GM23338 (cell line): Measurements from ENCODE around the gene MTHFR. TPM values are rescaled to one million over a fixed set of nuclear protein-coding genes. Genes with fewer than 3 reads are reported as not detected.

Experiments used
- ATAC-seq: fragments of 200-7000 bp; cut with Tn5 transposase; 3 replicates; pipeline ENCODE4 v1.9.1; 2020
- DNase-seq: peaks from one replicate; pipeline ENCODE4 v3.0.0-alpha.2; 2015; ENCODE audit warnings: low spot score
- H2AFZ ChIP-seq: fragments of 200-600 bp; sonication (generic); 2 replicates; pipeline ENCODE4 v1.8.0; 2016; ENCODE audit warnings: antibody characterized with exemption, mild to moderate bottlenecking, moderate library complexity
- H3F3A ChIP-seq: fragments of 200-600 bp; sonication (generic); replicated peaks from 2 replicates; pipeline ENCODE4 v1.8.0; 2017; ENCODE audit warnings: antibody characterized with exemption, mixed run types, low read depth
- H3K27ac ChIP-seq: fragments of 200-600 bp; sonication (generic); 2 replicates; pipeline ENCODE4 v1.6.1; 2016; ENCODE audit warnings: low read depth
- H3K27me3 ChIP-seq: fragments of 200-600 bp; sonication (generic); 2 replicates; pipeline ENCODE4 v1.8.0; 2016; ENCODE audit warnings: mild to moderate bottlenecking, mixed run types, moderate library complexity; ENCODE audit not compliant: insufficient read depth
- H3K36me3 ChIP-seq: fragments of 200-600 bp; sonication (generic); 2 replicates; pipeline ENCODE4 v1.8.0; 2016; ENCODE audit warnings: mild to moderate bottlenecking; ENCODE audit not compliant: insufficient read depth
- H3K4me1 ChIP-seq: fragments of 200-600 bp; sonication (generic); 2 replicates; pipeline ENCODE4 v1.8.0; 2016; ENCODE audit warnings: mild to moderate bottlenecking, moderate library complexity; ENCODE audit not compliant: insufficient read depth
- H3K4me2 ChIP-seq: fragments of 200-600 bp; sonication (generic); 2 replicates; pipeline ENCODE4 v1.7.1; 2017; ENCODE audit warnings: mixed run types
- H3K4me3 ChIP-seq: fragments of 200-600 bp; sonication (generic); 2 replicates; pipeline ENCODE4 v1.6.1; 2016; ENCODE audit warnings: mixed run types
- H3K79me2 ChIP-seq: fragments of 200-600 bp; sonication (generic); replicated peaks from 2 replicates; pipeline ENCODE4 v1.8.0; 2017; ENCODE audit warnings: mild to moderate bottlenecking; ENCODE audit not compliant: insufficient read depth
- H3K9me2 ChIP-seq: fragments of 200-600 bp; sonication (generic); 2 replicates; pipeline ENCODE4 v1.8.0; 2017; ENCODE audit not compliant: insufficient read depth
- H4K20me1 ChIP-seq: fragments of 200-600 bp; sonication (generic); replicated peaks from 2 replicates; pipeline ENCODE4 v1.8.0; 2017; ENCODE audit warnings: mild to moderate bottlenecking; ENCODE audit not compliant: insufficient read depth
- H3K27ac Mint-ChIP-seq: 2 replicates; pipeline ENCODE4 v1.8.0; 2020; ENCODE audit warnings: inconsistent platforms, mild to moderate bottlenecking, moderate library complexity, mixed read lengths
- H3K27me3 Mint-ChIP-seq: 3 replicates; pipeline ENCODE4 v1.8.0; 2022; ENCODE audit warnings: low read depth, mild to moderate bottlenecking, moderate library complexity, mixed read lengths, inconsistent platforms; ENCODE audit not compliant: insufficient read depth, poor library complexity
- H3K36me3 Mint-ChIP-seq: 3 replicates; pipeline ENCODE4 v1.8.0; 2021; ENCODE audit warnings: low read depth, mild to moderate bottlenecking, inconsistent platforms, moderate library complexity, mixed read lengths
- H3K4me1 Mint-ChIP-seq: 3 replicates; pipeline ENCODE4 v1.8.0; 2020; ENCODE audit warnings: mild to moderate bottlenecking, inconsistent platforms, mixed read lengths
- H3K4me3 Mint-ChIP-seq: 3 replicates; pipeline ENCODE4 v1.8.0; 2021; ENCODE audit warnings: moderate library complexity, mild to moderate bottlenecking, inconsistent platforms, mixed read lengths
- H3K9me3 Mint-ChIP-seq: 3 replicates; pipeline ENCODE4 v1.8.0; 2020; ENCODE audit warnings: moderate library complexity, mild to moderate bottlenecking, inconsistent platforms, mixed read lengths
- CREB1 ChIP-seq: fragments of 250-450 bp; sonication (Bioruptor Pico); IDR thresholded peaks from 2 replicates; pipeline ENCODE4 v1.5.0; 2020; ENCODE audit warnings: low read depth, mild to moderate bottlenecking, moderate library complexity
- CTCF ChIP-seq, 2 experiments: fragments of 200-600 bp in 1 of 2; sonication (generic) in 1 of 2; conservative IDR thresholded peaks; 2 replicates each; pipeline versions ENCODE4 v1.5.1 to v1.6.1; 2016 to 2017; ENCODE audit warnings: antibody characterized with exemption in 2 of 2, low read depth in 2 of 2, mild to moderate bottlenecking in 2 of 2, moderate library complexity in 1 of 2
- EZH2 ChIP-seq: fragments of 200-600 bp; sonication (generic); IDR thresholded peaks from one replicate; pipeline ENCODE4 v1.8.0; 2017; ENCODE audit warnings: antibody characterized with exemption, mild to moderate bottlenecking, low read depth; ENCODE audit not compliant: unreplicated experiment
- EZH2phosphoT487 ChIP-seq: fragments of 200-600 bp; sonication (generic); IDR thresholded peaks from one replicate; pipeline ENCODE4 v1.8.1; 2018; ENCODE audit warnings: antibody characterized with exemption; ENCODE audit not compliant: unreplicated experiment
- JUNB ChIP-seq: IDR thresholded peaks from one replicate; pipeline ENCODE4 v1.6.1; 2016; ENCODE audit warnings: antibody characterized with exemption; ENCODE audit not compliant: unreplicated experiment
- STAT1 ChIP-seq: IDR thresholded peaks from one replicate; pipeline ENCODE4 v1.6.1; 2016; ENCODE audit warnings: antibody characterized with exemption; ENCODE audit not compliant: unreplicated experiment
- ZNF462 ChIP-seq: fragments of 250-450 bp; sonication (Bioruptor Pico); IDR thresholded peaks from 2 replicates; pipeline ENCODE4 v1.5.0; 2020; ENCODE audit warnings: mild to moderate bottlenecking, moderate library complexity
- polyA plus RNA-seq: library from polyadenylated mRNA; unstranded; fragments of >200 nt; fragmentation: Nextera tagmentation; extraction: Ambion mirVana; gene quantifications from 2 replicates; pipeline ENCODE4 v1.2.1, GENCODE V29; 2016
- total RNA-seq: library from RNA; depleted of rRNA; stranded (reverse); fragments of >200 nt; shearing (Covaris generic); gene quantifications from 2 replicates; pipeline ENCODE4 v1.2.3, GENCODE V29; 2014

Gene MTHFR
- total and polyA plus RNA-seq, 2 experiments from 2014 or later = 6.9 to 21.6 TPM

- DNase-seq = no peak
- no peak overlapping the region for H3K4me3 ChIP-seq
- Mint-ChIP-seq H3K9me3 (no peaks in the 10 kb centered on the region), H3K27me3 (peaks cover 2% of the 10 kb centered on the region), H3K4me1 (peaks cover 37% of the 10 kb centered on the region), H3K27ac (no peak overlapping the region), H3K4me3 (no peak overlapping the region; the same call in 2 of the 3 replicates), H3K36me3 (no peaks in the 10 kb centered on the region)
- ATAC-seq = no peak
- no peak overlapping the region for H2AFZ ChIP-seq
- H3K36me3 ChIP-seq = no peaks in the 10 kb centered on the region
- H3K79me2 ChIP-seq = no peaks in the 10 kb centered on the region
- H3K27me3 ChIP-seq = no peaks in the 10 kb centered on the region
- H4K20me1 ChIP-seq = no peaks in the 10 kb centered on the region
- H3F3A ChIP-seq = peaks cover 22% of the 10 kb centered on the region
- no peak for TF ChIP-seq EZH2phosphoT487
- TF ChIP-seq CREB1 (CRISPR knock-in tag) = no peak
- TF ChIP-seq STAT1 = no peak
- TF ChIP-seq EZH2 = no peak
- no peak for TF ChIP-seq ZNF462 (CRISPR knock-in tag)
- no peak for TF ChIP-seq JUNB
- no peak for TF ChIP-seq CTCF (conservative IDR thresholded peaks at IDR 0.05; ENCODE audit: low read depth in 2 of 2)
- H3K27ac ChIP-seq = no peak overlapping the region
- H3K4me1 ChIP-seq = peaks cover 34% of the 10 kb centered on the region
- H3K4me2 ChIP-seq = no peak overlapping the region
- H3K9me2 ChIP-seq = no peaks in the 10 kb centered on the region
Measured at GRCh38 chr1:11783556-11783955, 22.2 kb downstream of the MTHFR start.
